ENCODE data around the gene SLC16A2.

Gene SLC16A2

DNA sequence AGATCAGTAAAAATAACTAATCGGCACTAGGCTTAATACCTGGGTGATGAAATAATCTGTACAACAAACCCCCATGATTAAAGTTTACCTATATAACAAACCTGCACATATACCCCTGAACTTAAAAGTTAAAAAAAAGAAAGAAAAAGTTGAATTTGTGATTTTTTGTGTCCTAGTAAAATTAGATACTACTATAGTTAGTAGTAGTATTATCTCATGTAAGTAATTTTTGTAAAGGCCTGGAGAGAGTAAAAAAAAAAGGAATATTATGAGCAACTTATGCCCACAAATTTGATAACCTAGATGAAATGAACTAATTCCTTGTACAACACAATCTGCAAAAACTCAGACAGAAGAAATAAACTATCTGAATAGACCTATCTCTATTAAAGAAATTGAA, 25.7 kb upstream of the SLC16A2 start:
- Histone ChIP-seq H3K27ac (no peak overlapping the region), H3K4me3 (no peak overlapping the region)
- DNase-seq (ENCODE audit: low spot score): no peak
- TF ChIP-seq, protein P1, sequence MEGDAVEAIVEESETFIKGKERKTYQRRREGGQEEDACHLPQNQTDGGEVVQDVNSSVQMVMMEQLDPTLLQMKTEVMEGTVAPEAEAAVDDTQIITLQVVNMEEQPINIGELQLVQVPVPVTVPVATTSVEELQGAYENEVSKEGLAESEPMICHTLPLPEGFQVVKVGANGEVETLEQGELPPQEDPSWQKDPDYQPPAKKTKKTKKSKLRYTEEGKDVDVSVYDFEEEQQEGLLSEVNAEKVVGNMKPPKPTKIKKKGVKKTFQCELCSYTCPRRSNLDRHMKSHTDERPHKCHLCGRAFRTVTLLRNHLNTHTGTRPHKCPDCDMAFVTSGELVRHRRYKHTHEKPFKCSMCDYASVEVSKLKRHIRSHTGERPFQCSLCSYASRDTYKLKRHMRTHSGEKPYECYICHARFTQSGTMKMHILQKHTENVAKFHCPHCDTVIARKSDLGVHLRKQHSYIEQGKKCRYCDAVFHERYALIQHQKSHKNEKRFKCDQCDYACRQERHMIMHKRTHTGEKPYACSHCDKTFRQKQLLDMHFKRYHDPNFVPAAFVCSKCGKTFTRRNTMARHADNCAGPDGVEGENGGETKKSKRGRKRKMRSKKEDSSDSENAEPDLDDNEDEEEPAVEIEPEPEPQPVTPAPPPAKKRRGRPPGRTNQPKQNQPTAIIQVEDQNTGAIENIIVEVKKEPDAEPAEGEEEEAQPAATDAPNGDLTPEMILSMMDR (IDR thresholded peaks at IDR 0.05): no peak

DNA sequence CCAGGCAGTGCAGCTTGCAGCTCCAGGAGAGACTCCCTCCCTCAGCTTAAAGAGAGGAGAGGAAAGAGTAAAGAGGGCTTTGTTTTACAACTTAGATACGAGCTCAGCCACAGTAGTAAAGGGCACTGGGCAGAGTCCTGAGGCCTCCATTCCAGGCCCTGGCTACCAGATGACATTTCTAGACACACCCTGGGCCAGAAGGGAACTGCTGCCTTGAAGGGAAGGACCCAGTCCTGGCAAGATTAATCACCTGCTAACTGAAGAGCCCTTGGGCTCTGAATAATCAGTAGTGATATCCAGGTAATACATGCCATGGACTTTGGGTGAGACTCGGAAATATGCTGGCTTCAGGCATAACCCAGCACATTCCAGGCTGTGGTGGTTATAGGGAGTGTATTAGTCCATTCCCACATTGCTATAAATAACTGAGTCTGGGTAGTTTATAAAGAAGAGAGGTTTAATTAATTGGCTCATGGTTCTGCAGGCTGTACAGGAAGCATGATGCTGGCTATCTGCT, 15.3 kb upstream of the SLC16A2 start:
- Histone ChIP-seq H3K27ac (no peak overlapping the region), H3K4me3 (no peak overlapping the region)
- TF ChIP-seq, protein P1 (IDR thresholded peaks at IDR 0.05): no peak
- DNase-seq (ENCODE audit: low spot score): no peak

DNA sequence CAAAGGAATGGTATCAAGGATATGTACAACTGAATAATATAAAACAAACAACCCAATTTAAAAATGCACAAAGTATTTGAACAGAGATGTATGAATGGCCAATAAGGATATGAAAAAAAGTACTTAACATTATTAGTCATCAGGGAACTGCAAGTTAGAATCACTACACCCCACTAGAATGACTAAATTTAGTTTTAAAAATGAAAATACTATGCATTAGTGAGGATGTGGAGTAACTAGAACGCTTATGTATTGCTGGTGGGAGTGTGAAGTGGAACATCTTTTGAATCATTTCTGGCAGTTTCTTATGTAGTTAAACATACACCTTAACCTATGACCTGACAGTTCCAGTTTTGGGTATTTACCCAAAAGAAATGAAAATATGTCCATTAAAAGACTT, 13.0 kb upstream of the SLC16A2 start:
- Histone ChIP-seq H3K4me3 (no peak overlapping the region), H3K27ac (no peak overlapping the region)
- no peak for DNase-seq (ENCODE audit: low spot score)
- TF ChIP-seq, protein P1 (IDR thresholded peaks at IDR 0.05): no peak

DNA sequence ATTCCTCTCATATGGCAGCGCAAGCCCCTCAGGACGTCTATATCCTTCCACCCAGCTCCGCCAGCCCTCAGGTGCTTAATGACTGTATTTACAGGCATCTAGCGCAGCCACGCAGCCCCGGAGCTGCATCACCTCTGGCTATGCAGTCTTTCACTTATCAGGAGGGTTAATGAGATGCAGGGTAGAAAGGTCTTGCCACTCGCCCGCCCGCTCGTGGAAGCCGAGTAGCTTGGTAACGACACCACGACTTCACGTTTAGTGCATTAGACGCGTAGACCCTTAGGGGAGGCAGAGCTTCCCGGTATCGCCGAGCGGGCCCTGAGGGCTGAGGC, 1.5 kb upstream of the SLC16A2 start:
- Histone ChIP-seq H3K4me3 (peak overlapping the region; percentile 77), H3K27ac (peak overlapping the region; percentile 81 to 88)
- DNase-seq (ENCODE audit: low spot score): no peak
- TF ChIP-seq, protein P1 (IDR thresholded peaks at IDR 0.05): no peak

DNA sequence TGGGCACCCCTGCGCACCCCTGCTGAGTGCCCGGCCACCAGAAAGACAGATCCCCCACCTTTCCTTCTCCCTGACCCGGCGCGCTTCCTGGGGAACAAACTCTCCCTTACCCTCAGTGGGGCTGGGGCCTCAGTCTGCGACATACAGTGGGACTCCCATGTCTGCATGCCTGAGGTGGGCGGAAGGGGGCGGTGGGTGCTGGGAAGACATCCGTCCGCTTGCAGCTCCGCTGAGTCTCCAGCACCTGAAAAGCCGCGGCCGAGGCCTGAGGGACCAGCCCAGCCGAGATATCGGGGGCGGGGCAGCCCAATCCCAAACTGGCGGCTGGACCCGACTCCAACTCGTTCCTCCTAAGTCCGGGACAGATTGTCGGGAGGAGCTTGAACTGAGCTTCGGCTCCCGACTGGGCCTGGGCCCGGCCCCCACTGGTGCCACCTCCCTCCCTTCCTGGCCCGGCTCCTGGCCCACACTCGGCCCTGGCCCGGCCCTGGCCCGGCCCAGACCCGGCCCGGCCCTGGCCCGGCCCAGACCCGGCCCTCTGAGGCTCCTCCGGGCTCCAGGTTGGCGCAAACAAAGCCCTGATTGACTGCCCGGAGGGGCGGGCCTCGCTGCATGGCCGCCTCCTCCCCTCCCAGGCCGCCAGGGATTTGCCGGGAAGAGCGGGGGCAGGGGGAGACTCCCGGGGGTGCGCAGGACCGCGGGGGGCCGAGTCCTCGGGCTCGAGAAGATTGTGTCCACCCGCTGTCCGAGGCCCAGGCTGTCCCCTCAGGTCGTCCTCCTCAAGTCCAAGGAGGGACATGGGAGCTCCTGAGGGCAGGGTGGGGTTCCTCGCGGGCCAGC, 877 bp upstream of the SLC16A2 start:
- TF ChIP-seq, protein P1 (IDR thresholded peaks at IDR 0.05): no peak
- Histone ChIP-seq H3K4me3 (peak overlapping the region; percentile 77), H3K27ac (peak overlapping the region; percentile 81 to 88)
- peak; percentile 88 for DNase-seq (ENCODE audit: low spot score)

DNA sequence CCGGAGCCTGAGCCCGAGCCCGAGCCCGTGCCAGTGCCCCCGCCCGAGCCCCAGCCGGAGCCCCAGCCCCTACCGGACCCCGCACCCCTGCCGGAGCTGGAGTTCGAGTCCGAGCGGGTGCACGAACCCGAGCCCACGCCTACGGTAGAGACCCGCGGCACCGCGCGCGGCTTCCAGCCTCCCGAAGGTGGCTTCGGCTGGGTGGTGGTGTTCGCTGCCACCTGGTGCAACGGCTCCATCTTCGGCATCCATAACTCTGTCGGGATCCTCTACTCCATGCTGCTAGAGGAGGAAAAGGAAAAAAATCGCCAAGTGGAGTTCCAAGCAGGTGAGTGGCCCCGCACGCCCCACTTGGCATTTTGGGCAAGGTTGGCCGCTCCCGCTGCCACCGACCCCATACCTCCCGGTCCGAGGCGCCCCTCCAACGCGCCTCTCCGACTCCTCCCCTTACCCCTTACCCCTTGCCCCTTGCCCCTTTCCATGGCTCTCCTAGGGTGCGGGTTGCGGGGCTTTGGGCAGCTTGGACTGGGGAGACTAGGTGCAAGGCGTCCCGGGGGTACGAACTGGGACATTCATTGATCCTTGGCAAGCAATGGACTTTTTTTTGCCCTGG, 553 bp downstream of the SLC16A2 start:
- Histone ChIP-seq H3K4me3 (peak overlapping the region; percentile 77), H3K27ac (peak overlapping the region; percentile 47 to 88)
- DNase-seq (ENCODE audit: low spot score): no peak
- TF ChIP-seq, protein P1 (IDR thresholded peaks at IDR 0.05): no peak

All from coronary artery (tissue), 2 donors.